Measurements from ENCODE around the gene CADM1.

CADM1 gene

DNA sequence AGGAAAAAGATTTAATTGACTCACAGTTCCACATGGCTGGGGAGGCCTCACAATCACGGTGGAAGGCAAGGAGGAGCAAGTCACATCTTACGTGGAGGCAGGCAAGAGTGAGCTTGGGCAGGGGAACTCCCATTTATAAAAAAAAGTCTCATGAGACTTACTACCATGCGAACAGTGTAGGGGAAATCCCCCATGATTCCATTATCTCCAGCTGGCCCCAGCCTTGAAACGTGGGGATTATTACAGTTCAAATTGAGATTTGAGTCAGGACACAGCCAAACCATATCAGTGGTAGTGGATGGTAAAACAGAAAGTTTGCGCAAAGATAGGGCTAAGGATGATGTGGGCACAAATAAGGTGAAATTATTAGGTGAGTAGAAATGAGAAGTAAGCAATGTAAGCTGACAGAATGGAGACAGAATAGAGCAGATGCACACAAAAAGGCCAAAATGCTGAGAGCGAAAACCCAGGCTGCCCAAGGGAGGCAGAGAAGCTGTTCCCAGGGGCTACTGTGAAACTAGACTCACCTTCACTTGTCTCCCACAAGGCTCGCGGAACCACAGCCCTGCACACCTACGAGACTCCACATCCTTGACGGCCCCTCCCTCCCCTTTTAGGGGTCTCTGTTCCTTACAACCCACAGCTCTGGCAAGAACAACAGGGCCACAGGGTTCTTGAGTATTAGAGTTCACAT is 377.6 kb downstream of the CADM1 start:
- Histone ChIP-seq H3K27me3 (ENCODE audit: insufficient read depth, low read depth) (no peaks in the 10 kb centered on the region), H2AFZ (ENCODE audit: low read depth) (no peak overlapping the region), H4K20me1 (ENCODE audit: insufficient read depth) (no peaks in the 10 kb centered on the region), H3K4me1 (ENCODE audit: low read depth, poor library complexity, severe bottlenecking) (no peaks in the 10 kb centered on the region), H3K4me2 (no peak overlapping the region), H3K9ac (no peak overlapping the region), H3K4me3 (IDR thresholded peaks at IDR 0.05; ENCODE audit: insufficient read depth, low read depth, low read length) (no peak overlapping the region), H3K79me2 (ENCODE audit: insufficient read depth, low read depth) (no peaks in the 10 kb centered on the region), H3K36me3 (ENCODE audit: insufficient read depth) (no peaks in the 10 kb centered on the region), H3K27ac (no peak overlapping the region)
- TF ChIP-seq, protein P1, sequence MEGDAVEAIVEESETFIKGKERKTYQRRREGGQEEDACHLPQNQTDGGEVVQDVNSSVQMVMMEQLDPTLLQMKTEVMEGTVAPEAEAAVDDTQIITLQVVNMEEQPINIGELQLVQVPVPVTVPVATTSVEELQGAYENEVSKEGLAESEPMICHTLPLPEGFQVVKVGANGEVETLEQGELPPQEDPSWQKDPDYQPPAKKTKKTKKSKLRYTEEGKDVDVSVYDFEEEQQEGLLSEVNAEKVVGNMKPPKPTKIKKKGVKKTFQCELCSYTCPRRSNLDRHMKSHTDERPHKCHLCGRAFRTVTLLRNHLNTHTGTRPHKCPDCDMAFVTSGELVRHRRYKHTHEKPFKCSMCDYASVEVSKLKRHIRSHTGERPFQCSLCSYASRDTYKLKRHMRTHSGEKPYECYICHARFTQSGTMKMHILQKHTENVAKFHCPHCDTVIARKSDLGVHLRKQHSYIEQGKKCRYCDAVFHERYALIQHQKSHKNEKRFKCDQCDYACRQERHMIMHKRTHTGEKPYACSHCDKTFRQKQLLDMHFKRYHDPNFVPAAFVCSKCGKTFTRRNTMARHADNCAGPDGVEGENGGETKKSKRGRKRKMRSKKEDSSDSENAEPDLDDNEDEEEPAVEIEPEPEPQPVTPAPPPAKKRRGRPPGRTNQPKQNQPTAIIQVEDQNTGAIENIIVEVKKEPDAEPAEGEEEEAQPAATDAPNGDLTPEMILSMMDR (conservative IDR thresholded peaks at IDR 0.05; ENCODE audit: low read depth, low read length), result no peak

- Histone ChIP-seq H3K27me3 (ENCODE audit: insufficient read depth, low read depth) (no peaks in the 10 kb centered on the region), H2AFZ (ENCODE audit: low read depth) (no peak overlapping the region), H4K20me1 (ENCODE audit: insufficient read depth) (no peaks in the 10 kb centered on the region), H3K36me3 (ENCODE audit: insufficient read depth) (no peaks in the 10 kb centered on the region), H3K4me3 (IDR thresholded peaks at IDR 0.05; ENCODE audit: insufficient read depth, low read depth, low read length) (no peak overlapping the region), H3K4me1 (ENCODE audit: low read depth, poor library complexity, severe bottlenecking) (no peaks in the 10 kb centered on the region), H3K9ac (no peak overlapping the region), H3K79me2 (ENCODE audit: insufficient read depth, low read depth) (no peaks in the 10 kb centered on the region), H3K27ac (no peak overlapping the region), H3K4me2 (no peak overlapping the region)
- TF ChIP-seq, protein P1 (conservative IDR thresholded peaks at IDR 0.05; ENCODE audit: low read depth, low read length), result no peak
Measured at GRCh38 chr11:115126092-115126491, 378.1 kb downstream of the CADM1 start.

DNA sequence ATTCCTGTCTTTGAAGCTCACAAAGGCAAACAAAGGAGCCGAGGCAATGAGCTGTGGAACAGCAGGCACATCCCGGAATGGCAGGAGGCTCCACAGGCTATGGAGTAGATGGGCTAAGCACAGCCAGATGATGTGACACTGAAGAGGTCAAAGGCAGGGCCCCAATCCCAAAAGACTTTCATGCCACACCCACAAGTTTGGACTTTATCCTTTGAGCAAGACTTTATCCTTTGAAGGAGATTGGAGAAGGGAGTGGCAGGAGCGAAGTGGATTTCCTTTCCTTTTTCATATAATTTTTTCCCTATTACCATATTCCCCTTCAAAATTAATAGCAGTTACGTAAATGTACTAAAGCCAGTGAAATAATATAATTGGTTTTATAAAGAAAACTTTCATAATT is 379.4 kb downstream of the CADM1 start:
- Histone ChIP-seq H3K36me3 (ENCODE audit: insufficient read depth) (no peaks in the 10 kb centered on the region), H3K79me2 (ENCODE audit: insufficient read depth, low read depth) (no peaks in the 10 kb centered on the region), H4K20me1 (ENCODE audit: insufficient read depth) (no peaks in the 10 kb centered on the region), H3K27ac (no peak overlapping the region), H3K4me2 (no peak overlapping the region), H2AFZ (ENCODE audit: low read depth) (no peak overlapping the region), H3K4me3 (IDR thresholded peaks at IDR 0.05; ENCODE audit: insufficient read depth, low read depth, low read length) (no peak overlapping the region), H3K4me1 (ENCODE audit: low read depth, poor library complexity, severe bottlenecking) (no peaks in the 10 kb centered on the region), H3K9ac (no peak overlapping the region), H3K27me3 (ENCODE audit: insufficient read depth, low read depth) (no peaks in the 10 kb centered on the region)
- TF ChIP-seq, protein P1 (conservative IDR thresholded peaks at IDR 0.05; ENCODE audit: low read depth, low read length), result no peak

DNA sequence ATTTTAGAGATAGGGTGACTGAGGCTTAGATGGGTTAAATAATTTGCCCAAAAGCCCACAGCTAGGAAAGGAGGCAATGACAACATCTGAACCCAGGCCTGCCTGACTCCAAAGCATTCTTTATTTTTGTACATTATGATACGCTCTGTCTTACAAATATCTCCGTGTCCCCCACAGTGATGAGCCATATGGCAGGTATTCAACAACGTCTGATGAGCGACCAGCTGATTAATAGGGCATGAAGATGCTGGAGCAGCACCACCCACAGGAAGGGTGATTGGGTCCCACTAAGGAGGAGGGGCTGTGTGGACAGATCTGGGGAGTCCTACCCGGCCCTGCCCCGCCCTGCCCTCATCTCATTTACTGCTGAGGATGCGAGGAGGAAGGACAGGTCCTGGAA is 380.6 kb downstream of the CADM1 start:
- Histone ChIP-seq H3K36me3 (ENCODE audit: insufficient read depth) (no peaks in the 10 kb centered on the region), H3K79me2 (ENCODE audit: insufficient read depth, low read depth) (no peaks in the 10 kb centered on the region), H3K27ac (no peak overlapping the region), H3K4me2 (no peak overlapping the region), H4K20me1 (ENCODE audit: insufficient read depth) (no peaks in the 10 kb centered on the region), H3K9ac (no peak overlapping the region), H3K4me3 (IDR thresholded peaks at IDR 0.05; ENCODE audit: insufficient read depth, low read depth, low read length) (no peak overlapping the region), H3K4me1 (ENCODE audit: low read depth, poor library complexity, severe bottlenecking) (no peaks in the 10 kb centered on the region), H3K27me3 (ENCODE audit: insufficient read depth, low read depth) (no peaks in the 10 kb centered on the region), H2AFZ (ENCODE audit: low read depth) (no peak overlapping the region)
- TF ChIP-seq, protein P1 (conservative IDR thresholded peaks at IDR 0.05; ENCODE audit: low read depth, low read length), result no peak
